Mesothelial cell of epicardium (in vitro differentiated cells): Measurements from ENCODE around the gene SERF1B. TPM values are rescaled to one million over a fixed set of nuclear protein-coding genes. Genes with fewer than 3 reads are reported as not detected.
"Not testable (repeated sequence)": the region's sequence is repeated elsewhere in the genome, so short reads cannot be mapped to it uniquely, and the experiment has no call there.

Experiments used
- DNase-seq, 2 experiments: peaks; one replicate each; pipeline ENCODE4 v3.0.0; 2021; ENCODE audit warnings: low spot score in 2 of 2; ENCODE audit not compliant: unreplicated experiment in 2 of 2
- H3K27ac Mint-ChIP-seq: 2 replicates; pipeline ENCODE4 v1.8.0; 2021; ENCODE audit warnings: mixed read lengths
- H3K27me3 Mint-ChIP-seq: 2 replicates; pipeline ENCODE4 v1.8.0; 2021; ENCODE audit warnings: low read depth, mixed read lengths
- H3K36me3 Mint-ChIP-seq: 2 replicates; pipeline ENCODE4 v1.8.0; 2021; ENCODE audit warnings: mixed read lengths
- H3K4me1 Mint-ChIP-seq: 2 replicates; pipeline ENCODE4 v1.8.0; 2021; ENCODE audit warnings: mixed read lengths
- H3K4me3 Mint-ChIP-seq: 2 replicates; pipeline ENCODE4 v1.8.0; 2021; ENCODE audit warnings: mild to moderate bottlenecking, moderate library complexity, mixed read lengths
- H3K9me3 Mint-ChIP-seq: 2 replicates; pipeline ENCODE4 v1.8.0; 2021; ENCODE audit warnings: mixed read lengths
- total RNA-seq: library from RNA; stranded (reverse); gene quantifications from 3 replicates; pipeline ENCODE4 v1.2.1, GENCODE V29; 2021

SERF1B gene
- total RNA-seq, result 34.2 to 43.2 TPM (median 38.2 TPM) in 3 replicates

DNA sequence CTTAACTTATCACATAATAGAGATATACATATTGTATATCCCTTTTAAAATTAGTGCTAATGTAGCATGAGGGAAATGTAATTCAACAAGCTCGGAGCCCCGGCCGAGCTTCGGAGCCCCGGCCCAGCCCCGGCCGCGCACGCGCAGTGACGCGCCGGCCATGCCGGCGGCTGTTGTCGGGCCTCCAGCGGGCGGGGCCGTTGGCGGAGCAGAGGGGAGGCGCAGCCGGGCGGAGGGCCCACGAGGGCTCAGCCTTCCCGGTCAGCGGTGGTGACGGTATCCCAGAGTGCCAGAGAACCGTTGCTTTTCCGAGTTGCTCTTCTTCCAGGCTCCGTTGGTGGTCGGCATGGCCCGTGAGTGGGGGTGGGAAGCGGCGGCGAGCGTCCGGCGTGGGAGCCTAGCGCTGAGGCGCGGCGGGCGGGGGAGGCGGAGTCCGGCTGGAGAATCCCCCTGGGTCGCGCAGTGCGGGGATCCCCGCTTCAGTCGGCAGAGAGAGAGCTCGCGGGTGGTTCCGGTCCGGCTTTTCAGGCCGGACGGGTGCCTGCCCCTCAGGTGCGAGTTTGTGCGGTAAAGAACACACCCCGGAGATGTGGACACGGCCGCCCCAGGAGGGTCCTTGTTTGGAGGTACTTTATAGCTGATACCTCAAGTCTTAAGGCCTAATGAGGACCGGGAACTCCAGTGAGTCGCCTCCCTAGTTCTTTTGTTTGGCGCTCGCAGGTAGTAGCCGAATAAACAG, at the start of gene SERF1B:
TSS of gene SERF1B (plus strand) at position 146 of the 739 bp plus-strand sequence. CDS start at position 347, 201 bp downstream.
- H3K27ac Mint-ChIP-seq, H3K9me3 Mint-ChIP-seq, H3K4me3 Mint-ChIP-seq, H3K4me1 Mint-ChIP-seq, H3K36me3 Mint-ChIP-seq, H3K27me3 Mint-ChIP-seq, DNase-seq: not testable (repeated sequence)

- not testable (repeated sequence) for H3K27me3 Mint-ChIP-seq, DNase-seq, H3K36me3 Mint-ChIP-seq, H3K4me1 Mint-ChIP-seq, H3K9me3 Mint-ChIP-seq, H3K27ac Mint-ChIP-seq, H3K4me3 Mint-ChIP-seq
These were observed 33.3 kb upstream of the SERF1B start for GRCh38 chr5:69991713-69992112.

GRCh38 chr5:69995535-69995934, 29.5 kb upstream of the SERF1B start:
- not testable (repeated sequence) for H3K4me3 Mint-ChIP-seq, H3K9me3 Mint-ChIP-seq, DNase-seq, H3K27ac Mint-ChIP-seq, H3K36me3 Mint-ChIP-seq, H3K4me1 Mint-ChIP-seq, H3K27me3 Mint-ChIP-seq

DNA sequence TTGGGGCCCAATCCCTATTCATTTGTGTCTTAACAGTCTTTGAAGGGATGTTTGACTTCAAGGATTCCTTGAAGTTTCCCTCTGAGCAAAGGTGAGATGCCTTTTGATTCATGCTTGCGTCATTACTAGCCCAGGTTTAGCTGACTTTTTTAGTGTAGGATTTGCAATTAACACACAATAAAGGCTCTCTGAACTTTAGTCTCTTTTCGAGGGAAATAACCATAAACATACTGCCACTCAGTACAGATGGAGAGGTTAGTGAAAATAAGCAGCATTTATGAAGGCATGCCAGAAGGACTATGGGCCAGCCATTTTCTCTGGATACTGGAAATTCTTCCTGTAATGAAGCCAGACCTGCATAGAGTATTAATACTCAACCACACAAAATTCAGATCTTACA, 4.4 kb upstream of the SERF1B start:
- not testable (repeated sequence) for H3K36me3 Mint-ChIP-seq, DNase-seq, H3K4me1 Mint-ChIP-seq, H3K9me3 Mint-ChIP-seq, H3K4me3 Mint-ChIP-seq, H3K27me3 Mint-ChIP-seq, H3K27ac Mint-ChIP-seq

- not testable (repeated sequence) for H3K9me3 Mint-ChIP-seq, H3K27me3 Mint-ChIP-seq
These were observed 744 bp downstream of the SERF1B start for GRCh38 chr5:70025845-70026145.

DNA sequence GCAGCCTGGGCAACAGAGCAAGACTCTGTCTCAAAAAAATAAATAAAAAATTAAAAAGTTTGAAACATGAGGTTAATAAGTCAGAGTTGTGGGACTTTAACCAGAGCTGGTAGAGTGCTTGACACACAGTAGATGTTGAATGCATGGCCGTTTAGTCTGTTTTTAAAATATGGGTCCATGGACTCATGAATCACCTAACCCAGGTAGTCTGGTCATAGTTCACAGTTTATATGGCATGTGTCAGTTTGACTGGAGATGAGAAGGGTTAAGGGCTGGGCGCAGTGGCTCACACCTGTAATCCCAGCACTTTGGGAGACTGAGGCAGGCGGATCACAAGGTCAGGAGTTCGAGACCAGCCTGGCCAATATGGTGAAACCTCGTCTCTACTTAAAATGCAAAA, 6.2 kb downstream of the SERF1B start:
- not testable (repeated sequence) for DNase-seq, H3K4me3 Mint-ChIP-seq, H3K27me3 Mint-ChIP-seq, H3K27ac Mint-ChIP-seq, H3K4me1 Mint-ChIP-seq, H3K9me3 Mint-ChIP-seq, H3K36me3 Mint-ChIP-seq

More at GRCh38 chr5:70025845-70026145, 744 bp downstream of the SERF1B start:
- not testable (repeated sequence) for H3K27ac Mint-ChIP-seq, H3K4me3 Mint-ChIP-seq, H3K4me1 Mint-ChIP-seq, DNase-seq, H3K36me3 Mint-ChIP-seq

GRCh38 chr5:70041411-70041810, 16.4 kb downstream of the SERF1B start:
- not testable (repeated sequence) for H3K9me3 Mint-ChIP-seq, H3K4me3 Mint-ChIP-seq, DNase-seq, H3K36me3 Mint-ChIP-seq, H3K27ac Mint-ChIP-seq, H3K4me1 Mint-ChIP-seq, H3K27me3 Mint-ChIP-seq

GRCh38 chr5:70049790-70050142, 24.7 kb downstream of the SERF1B start:
- H3K4me3 Mint-ChIP-seq, H3K27me3 Mint-ChIP-seq, H3K36me3 Mint-ChIP-seq, H3K27ac Mint-ChIP-seq, DNase-seq, H3K9me3 Mint-ChIP-seq, H3K4me1 Mint-ChIP-seq: not testable (repeated sequence)

DNA sequence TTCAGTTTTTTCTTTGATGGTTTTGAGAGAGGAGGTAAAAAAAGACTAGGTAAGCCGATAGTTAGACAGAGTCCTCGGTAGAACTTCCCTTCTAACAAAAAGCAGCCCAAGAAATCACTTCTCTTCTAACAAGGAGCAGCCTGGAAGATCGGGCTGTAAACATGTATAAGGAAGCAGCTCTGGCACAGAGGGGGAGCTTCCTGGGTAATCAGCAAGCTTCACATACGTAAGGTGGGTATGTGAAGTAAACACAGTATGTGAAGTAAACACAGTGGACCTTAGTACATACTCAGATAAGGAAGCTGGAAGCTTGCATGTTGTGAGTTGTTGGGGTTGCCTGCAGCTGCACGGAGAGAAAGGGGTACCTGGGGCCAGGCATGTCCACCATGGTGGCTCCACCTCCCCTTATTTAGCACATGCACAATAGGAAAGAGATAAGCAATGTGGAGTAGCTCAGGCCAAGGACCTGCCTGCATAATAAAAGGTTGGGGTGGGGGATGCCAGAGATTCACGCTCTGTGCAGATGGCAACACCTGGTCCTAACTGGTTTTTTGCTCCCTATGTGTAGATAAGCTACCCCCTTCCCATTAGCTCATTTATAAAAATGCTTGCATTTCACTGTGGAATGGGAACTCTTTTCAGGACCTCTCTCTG, 31.4 kb downstream of the SERF1B start:
- not testable (repeated sequence) for H3K4me1 Mint-ChIP-seq, H3K27ac Mint-ChIP-seq, H3K9me3 Mint-ChIP-seq, H3K4me3 Mint-ChIP-seq, DNase-seq, H3K27me3 Mint-ChIP-seq, H3K36me3 Mint-ChIP-seq

DNA sequence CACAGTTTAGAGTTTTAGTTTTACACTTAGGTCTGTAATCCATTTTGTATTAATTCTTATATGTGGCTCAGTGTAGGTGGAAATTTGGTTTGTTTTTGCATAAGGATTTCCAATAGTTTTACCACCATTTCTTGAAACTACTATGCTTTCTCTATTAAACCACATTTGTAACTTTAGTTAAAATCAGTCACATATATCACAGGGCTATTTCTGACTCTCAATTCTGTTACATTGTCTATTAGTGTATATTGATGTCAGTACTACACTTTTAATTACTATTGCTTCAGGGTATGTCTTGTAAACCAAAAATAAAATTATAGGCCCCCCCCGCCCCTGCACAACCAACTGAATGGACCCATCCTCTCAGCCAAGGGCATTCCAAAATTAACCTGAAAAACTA, 32.1 kb downstream of the SERF1B start:
- H3K36me3 Mint-ChIP-seq, DNase-seq, H3K4me1 Mint-ChIP-seq, H3K9me3 Mint-ChIP-seq, H3K27ac Mint-ChIP-seq, H3K4me3 Mint-ChIP-seq, H3K27me3 Mint-ChIP-seq: not testable (repeated sequence)

GRCh38 chr5:70077632-70078031, 52.6 kb downstream of the SERF1B start:
- not testable (repeated sequence) for DNase-seq, H3K27ac Mint-ChIP-seq, H3K4me3 Mint-ChIP-seq, H3K36me3 Mint-ChIP-seq, H3K27me3 Mint-ChIP-seq, H3K4me1 Mint-ChIP-seq, H3K9me3 Mint-ChIP-seq

DNA sequence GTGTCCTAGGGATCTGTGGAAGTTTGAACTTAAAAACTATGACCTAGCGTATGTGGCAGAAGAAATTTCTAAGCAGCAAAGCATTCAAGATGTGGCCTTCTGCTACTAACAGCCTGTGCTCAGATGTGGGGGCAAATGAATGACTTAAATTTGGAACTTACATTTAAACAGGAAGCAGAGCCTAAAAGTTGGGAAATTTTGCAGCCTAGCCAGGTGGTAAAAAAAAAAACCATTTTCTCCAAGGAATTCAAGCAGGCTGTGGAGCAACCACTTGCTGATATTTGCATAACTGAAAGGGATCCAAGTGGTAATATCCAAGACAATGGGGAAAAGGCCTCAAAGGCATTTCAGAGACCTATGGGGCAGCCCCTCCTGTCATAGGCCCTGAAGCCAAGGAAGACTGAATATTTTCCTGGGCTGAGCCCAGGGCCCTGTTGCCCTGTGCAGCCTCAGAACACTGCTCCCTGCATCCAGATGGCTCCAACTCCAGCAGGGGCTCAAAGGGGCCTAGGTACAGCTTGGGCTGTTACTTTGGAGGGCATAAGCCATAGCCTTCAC, 63.9 kb downstream of the SERF1B start:
- not testable (repeated sequence) for DNase-seq, H3K4me1 Mint-ChIP-seq, H3K4me3 Mint-ChIP-seq, H3K9me3 Mint-ChIP-seq, H3K36me3 Mint-ChIP-seq, H3K27me3 Mint-ChIP-seq, H3K27ac Mint-ChIP-seq

DNA sequence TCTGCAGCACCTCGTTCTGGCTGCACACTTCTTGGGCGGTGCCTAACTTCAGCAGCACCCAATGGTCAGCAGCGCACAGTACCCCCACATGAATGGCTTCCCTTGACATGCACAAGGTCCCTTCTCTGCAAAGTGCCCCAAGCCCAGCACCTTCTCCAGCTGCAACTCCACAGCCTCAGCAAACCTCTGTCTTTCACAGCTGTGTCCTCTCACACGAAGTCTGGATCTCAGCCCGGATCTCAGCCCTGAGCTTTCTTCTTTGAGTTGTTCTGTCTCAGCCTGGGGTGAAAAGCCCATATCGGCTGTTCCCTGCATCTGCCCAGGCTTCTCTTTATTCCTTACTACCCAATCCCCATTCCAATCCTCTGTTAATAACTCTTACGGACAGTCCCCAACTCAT, 66.7 kb downstream of the SERF1B start:
- not testable (repeated sequence) for H3K36me3 Mint-ChIP-seq, H3K9me3 Mint-ChIP-seq

More for the DNA sequence above, 66.7 kb downstream of the SERF1B start:
- not testable (repeated sequence) for H3K4me1 Mint-ChIP-seq, DNase-seq, H3K27ac Mint-ChIP-seq, H3K4me3 Mint-ChIP-seq, H3K27me3 Mint-ChIP-seq
